ENCODE data around the gene GRK4.

DNA sequence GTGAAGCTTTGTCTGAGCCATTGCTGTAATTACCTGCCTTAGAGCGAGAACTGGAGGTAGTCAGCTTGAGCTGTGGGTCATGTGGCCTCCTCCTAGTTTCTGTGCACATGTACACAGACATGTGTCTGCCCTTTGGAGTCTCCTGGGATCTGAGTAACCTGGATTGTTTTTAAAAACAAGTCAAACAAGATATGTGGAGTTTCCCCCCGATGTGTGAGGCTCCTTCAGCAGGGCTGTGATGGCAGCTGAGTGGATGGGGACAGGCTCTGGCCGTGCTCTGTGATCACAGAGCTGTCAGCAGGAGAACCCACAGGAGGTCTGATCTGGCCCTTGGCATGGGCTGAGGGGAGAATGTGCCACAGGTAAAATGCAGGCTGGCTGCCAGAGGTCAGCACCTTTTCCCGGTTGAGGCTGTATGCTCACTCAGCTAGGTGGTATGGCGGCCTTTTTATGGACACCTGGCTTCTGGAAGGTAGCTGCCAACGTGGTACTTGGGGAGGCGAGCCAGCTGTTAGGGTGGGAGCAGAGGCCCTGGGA, 38.5 kb upstream of the GRK4 start:
- TF ChIP-seq, protein P1, sequence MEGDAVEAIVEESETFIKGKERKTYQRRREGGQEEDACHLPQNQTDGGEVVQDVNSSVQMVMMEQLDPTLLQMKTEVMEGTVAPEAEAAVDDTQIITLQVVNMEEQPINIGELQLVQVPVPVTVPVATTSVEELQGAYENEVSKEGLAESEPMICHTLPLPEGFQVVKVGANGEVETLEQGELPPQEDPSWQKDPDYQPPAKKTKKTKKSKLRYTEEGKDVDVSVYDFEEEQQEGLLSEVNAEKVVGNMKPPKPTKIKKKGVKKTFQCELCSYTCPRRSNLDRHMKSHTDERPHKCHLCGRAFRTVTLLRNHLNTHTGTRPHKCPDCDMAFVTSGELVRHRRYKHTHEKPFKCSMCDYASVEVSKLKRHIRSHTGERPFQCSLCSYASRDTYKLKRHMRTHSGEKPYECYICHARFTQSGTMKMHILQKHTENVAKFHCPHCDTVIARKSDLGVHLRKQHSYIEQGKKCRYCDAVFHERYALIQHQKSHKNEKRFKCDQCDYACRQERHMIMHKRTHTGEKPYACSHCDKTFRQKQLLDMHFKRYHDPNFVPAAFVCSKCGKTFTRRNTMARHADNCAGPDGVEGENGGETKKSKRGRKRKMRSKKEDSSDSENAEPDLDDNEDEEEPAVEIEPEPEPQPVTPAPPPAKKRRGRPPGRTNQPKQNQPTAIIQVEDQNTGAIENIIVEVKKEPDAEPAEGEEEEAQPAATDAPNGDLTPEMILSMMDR (IDR thresholded peaks at IDR 0.05): no peak
- TF ChIP-seq POLR2A (IDR thresholded peaks at IDR 0.05) (no peak), EP300 (IDR thresholded peaks at IDR 0.05) (no peak)
